ENCODE measurements around the gene B4GALT2. TPM values are rescaled to one million over a fixed set of nuclear protein-coding genes. Genes with fewer than 3 reads are reported as not detected.

Gene B4GALT2
- total RNA-seq, 4 donors from 2014 or later, result 8.2 to 28.9 (median 22.2) TPM

DNA sequence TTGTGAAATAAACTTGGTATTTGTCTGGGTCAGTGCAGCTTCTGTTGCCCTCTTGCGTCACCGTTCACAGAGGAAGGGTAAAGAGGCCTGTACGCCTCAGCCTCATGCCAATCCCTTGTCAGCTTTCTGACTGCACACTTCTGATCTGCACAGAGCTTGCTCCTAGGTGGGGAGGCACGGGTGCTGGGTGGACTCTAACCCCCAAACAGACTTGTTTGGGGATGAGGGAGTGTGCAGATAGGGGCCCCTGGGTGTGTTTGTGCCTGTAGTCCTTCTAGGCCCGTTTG is 803 bp upstream of the B4GALT2 start:
- H3K27me3 ChIP-seq, result no peaks in the 10 kb centered on the region
- no peaks in the 10 kb centered on the region for H3K9me3 ChIP-seq
- H3K36me3 ChIP-seq, result peaks cover 0 to 25% (median 0%) of the 10 kb centered on the region in 3 donors
- TF ChIP-seq CTCF (IDR thresholded peaks at IDR 0.05) (no peak), POLR2A (IDR thresholded peaks at IDR 0.05) (no peak)
- H3K4me1 ChIP-seq, result peaks cover 10 to 55% (median 14%) of the 10 kb centered on the region in 4 donors
- no peak for DNase-seq
- peak overlapping the region in 2 of 4 donors; percentile 59 to 83 for H3K4me3 ChIP-seq
- H3K27ac ChIP-seq, result peak overlapping the region in 1 of 4 donors; percentile 57

- Histone ChIP-seq H3K27ac (peak overlapping the region in 3 of 4 donors; percentile 41 to 66 (median 62)), H3K9me3 (no peaks in the 10 kb centered on the region), H3K4me3 (peak overlapping the region; percentile 44 to 83 (median 70)), H3K27me3 (no peaks in the 10 kb centered on the region), H3K36me3 (peaks cover 0 to 25% (median 0%) of the 10 kb centered on the region in 3 donors), H3K4me1 (peaks cover 10 to 55% (median 14%) of the 10 kb centered on the region in 4 donors)
- DNase-seq, result no peak
- TF ChIP-seq POLR2A (IDR thresholded peaks at IDR 0.05), result no peak
- TF ChIP-seq CTCF (IDR thresholded peaks at IDR 0.05), result no peak
Observed at GRCh38 chr1:43979261-43979527, 184 bp downstream of the B4GALT2 start.

DNA sequence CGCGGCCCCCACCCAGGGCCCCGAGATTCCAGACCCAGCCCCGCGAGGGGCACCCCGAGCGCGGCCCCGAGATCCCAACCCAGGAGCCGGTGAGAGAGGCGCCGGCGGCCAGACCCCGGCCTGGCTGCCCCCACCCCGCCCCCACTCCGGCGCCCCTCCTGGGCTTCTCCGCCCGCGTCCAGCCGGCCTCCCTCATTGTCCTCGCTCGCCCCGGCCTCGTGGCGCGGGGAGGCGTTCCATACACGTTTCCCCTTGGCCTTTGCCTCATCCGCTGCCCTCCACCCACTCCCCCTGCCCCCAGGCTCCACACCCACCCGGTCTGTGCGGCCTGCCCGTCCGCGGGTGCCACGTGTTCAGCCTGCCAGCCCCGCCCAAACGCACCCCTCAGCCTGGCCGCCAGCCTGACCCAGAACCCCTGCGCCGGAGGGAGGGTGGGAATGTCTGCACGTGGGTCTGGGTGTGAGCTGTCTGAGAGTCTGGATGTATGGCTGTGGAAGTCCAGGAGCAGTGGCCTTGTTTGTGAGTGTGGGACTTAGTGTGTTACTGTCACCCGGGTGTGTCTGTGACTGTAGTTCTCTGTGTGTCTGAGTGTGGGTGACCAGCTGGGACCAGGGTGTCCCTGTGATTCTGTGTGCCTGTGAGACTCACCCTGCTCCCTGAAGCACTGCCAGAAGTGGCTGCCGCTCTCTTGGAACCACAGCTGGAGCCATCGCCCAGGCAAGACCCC is 681 bp downstream of the B4GALT2 start:
- DNase-seq, result peak in 2 of 3 donors; percentile 66 to 79
- H3K4me1 ChIP-seq, result peaks cover 10 to 55% (median 14%) of the 10 kb centered on the region in 4 donors
- H3K9me3 ChIP-seq, result no peaks in the 10 kb centered on the region
- peak overlapping the region in 3 of 4 donors; percentile 41 to 66 (median 62) for H3K27ac ChIP-seq
- TF ChIP-seq CTCF (IDR thresholded peaks at IDR 0.05), result no peak
- TF ChIP-seq POLR2A (IDR thresholded peaks at IDR 0.05), result no peak
- peaks cover 0 to 25% (median 0%) of the 10 kb centered on the region in 3 donors for H3K36me3 ChIP-seq
- peak overlapping the region; percentile 44 to 83 (median 70) for H3K4me3 ChIP-seq
- no peaks in the 10 kb centered on the region for H3K27me3 ChIP-seq

DNA sequence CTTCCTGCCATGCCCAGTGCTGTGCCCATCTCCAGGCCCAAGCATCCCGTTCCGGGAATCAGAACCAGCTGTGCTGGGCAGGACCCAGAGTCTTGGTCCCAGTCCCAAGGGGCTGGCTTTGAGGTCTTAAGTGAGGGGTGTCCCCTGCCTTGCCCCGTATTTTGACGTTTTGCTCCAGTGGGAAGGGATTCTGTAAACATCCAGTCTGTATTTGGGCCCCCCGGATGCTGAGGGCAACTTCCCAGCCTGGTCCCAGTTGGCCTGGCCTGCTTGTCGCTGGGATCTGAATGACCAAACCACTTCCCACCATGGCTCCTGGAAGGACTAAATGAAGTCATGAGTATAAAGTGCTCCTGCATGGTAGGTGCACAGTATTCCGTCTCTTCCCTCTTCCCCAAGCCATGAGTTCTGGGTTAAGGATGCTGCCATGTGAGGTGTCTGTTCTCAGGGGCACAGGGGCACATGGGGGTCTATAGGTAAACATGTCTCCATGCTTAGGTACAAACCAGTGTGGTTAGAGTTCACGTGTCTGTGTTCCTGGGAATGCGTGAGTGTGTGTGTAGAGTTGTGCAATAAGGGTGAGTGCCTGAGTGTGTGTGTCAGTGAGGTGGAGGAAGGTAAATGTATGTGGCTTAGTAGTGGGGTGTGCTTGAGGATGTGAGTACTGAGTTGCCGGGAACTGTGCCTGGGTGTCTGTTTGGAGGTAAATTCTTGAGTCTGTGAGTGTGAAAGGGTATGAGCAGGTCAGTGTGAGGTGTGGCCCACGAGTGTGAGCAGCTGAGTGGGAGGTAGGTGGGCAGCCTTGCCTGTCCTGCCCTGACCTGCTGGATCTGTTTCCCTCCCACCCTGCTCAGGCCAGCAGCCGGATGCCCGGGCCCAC is 1.5 kb downstream of the B4GALT2 start:
- Histone ChIP-seq H3K9me3 (no peaks in the 10 kb centered on the region), H3K27ac (peak overlapping the region in 3 of 4 donors; percentile 41 to 66 (median 62)), H3K36me3 (peaks cover 0 to 25% (median 0%) of the 10 kb centered on the region in 3 donors), H3K4me1 (peaks cover 10 to 53% (median 13%) of the 10 kb centered on the region in 4 donors), H3K27me3 (no peaks in the 10 kb centered on the region), H3K4me3 (peak overlapping the region in 2 of 4 donors; percentile 69 to 83)
- TF ChIP-seq CTCF (IDR thresholded peaks at IDR 0.05), result no peak
- TF ChIP-seq POLR2A (IDR thresholded peaks at IDR 0.05), result no peak
- no peak for DNase-seq

- peaks cover 4 to 47% (median 8%) of the 10 kb centered on the region in 4 donors for H3K4me1 ChIP-seq
- H3K4me3 ChIP-seq, result no peak overlapping the region
- H3K9me3 ChIP-seq, result no peaks in the 10 kb centered on the region
- H3K36me3 ChIP-seq, result peaks cover 0 to 23% (median 0%) of the 10 kb centered on the region in 3 donors
- peak in 1 of 3 donors; percentile 69 for DNase-seq
- H3K27ac ChIP-seq, result no peak overlapping the region
- no peak for TF ChIP-seq CTCF (IDR thresholded peaks at IDR 0.05)
- TF ChIP-seq POLR2A (IDR thresholded peaks at IDR 0.05), result no peak
- no peaks in the 10 kb centered on the region for H3K27me3 ChIP-seq
Observed at GRCh38 chr1:43981135-43981491, 2.1 kb downstream of the B4GALT2 start.

Measured in Peyer's patch (tissue), 4 donors.